ENCODE results near the gene SKAP2.

DNA sequence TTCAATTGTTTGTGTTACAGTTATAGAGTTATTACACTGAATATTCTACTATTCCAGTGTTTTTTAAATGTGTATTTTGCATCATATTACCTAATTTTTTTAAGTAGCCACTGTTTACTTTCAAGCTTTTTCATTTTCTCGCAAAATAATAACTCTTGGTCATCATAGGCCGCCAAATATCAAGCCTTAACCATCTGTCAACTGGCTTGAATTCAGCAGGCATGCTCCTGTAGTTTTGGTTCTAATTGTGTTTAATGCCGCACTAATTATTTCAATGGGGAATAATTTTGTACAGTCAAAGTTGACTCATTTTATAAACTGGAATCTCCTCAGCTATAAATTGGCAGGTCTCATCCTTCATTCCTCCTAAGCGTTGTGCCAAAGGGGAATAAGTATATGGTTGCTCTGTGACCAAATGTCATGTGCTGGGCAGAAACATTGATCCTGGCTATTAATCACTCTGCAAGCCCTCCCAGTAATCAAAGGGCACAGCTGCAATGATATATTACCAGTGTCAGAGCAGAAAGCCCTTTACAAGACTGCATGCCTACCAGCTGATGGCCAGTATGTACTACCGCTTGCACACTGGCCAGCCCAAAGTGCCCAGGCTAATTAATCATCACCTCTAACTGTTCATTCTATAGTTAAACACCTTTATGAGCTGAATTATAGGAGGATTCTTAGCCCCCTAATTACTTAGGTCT, 74.8 kb downstream of the SKAP2 start:
- TF ChIP-seq POLR2A (IDR thresholded peaks at IDR 0.05; ENCODE audit: low read depth, low read length) (no peak), PAX5 (IDR thresholded peaks at IDR 0.05; ENCODE audit: insufficient read depth, low read length, severe bottlenecking) (no peak), POLR2AphosphoS5 (IDR thresholded peaks at IDR 0.05; ENCODE audit: low read depth, low read length) (no peak), TAF1 (IDR thresholded peaks at IDR 0.05; ENCODE audit: low read depth, low read length) (no peak)

Data from GM12891 (cell line).